ENCODE data around the gene C1QL1.

GRCh38 chr17:44976206-44976605 lies 8.1 kb upstream of the C1QL1 start:
- TF ChIP-seq EP300 (conservative IDR thresholded peaks at IDR 0.05; ENCODE audit: poor library complexity, severe bottlenecking) (no peak), CTCF (IDR thresholded peaks at IDR 0.05; ENCODE audit: poor library complexity, severe bottlenecking) (no peak), SMC3 (conservative IDR thresholded peaks at IDR 0.05; ENCODE audit: poor library complexity) (no peak), EZH2 (IDR thresholded peaks at IDR 0.05; ENCODE audit: borderline replicate concordance, insufficient read depth, low read length, poor library complexity, severe bottlenecking) (no peak), REST (IDR thresholded peaks at IDR 0.05; ENCODE audit: borderline replicate concordance) (no peak)

All from neural cell (in vitro differentiated cells).